K562 (cell line): Measurements from ENCODE around the gene MRNIP. TPM values are rescaled to one million over a fixed set of nuclear protein-coding genes. Genes with fewer than 3 reads are reported as not detected.

Experiments
- CCNT2 ChIP-seq: IDR thresholded peaks from 2 replicates; pipeline ENCODE4 v1.6.1; 2011; ENCODE audit warnings: borderline replicate concordance, low read depth, mild to moderate bottlenecking, moderate library complexity, mixed read lengths, low read length; ENCODE audit not compliant: insufficient read length; ENCODE audit errors: extremely low read depth
- ETV5 ChIP-seq: sonication (generic); formaldehyde crosslinking; IDR thresholded peaks from 2 replicates; pipeline ENCODE4 v1.4.0; 2020; ENCODE audit warnings: low read depth, mild to moderate bottlenecking, missing genetic modification reagents
- HNRNPLL ChIP-seq: fragments of 200-400 bp; formaldehyde crosslinking; IDR thresholded peaks from 2 replicates; pipeline ENCODE4 v1.6.1; 2017; ENCODE audit warnings: low read length, low read depth, mild to moderate bottlenecking; ENCODE audit not compliant: poor library complexity, severe bottlenecking
- MCM3 ChIP-seq: fragments of 450-650 bp; IDR thresholded peaks from 2 replicates; pipeline ENCODE4 v1.6.1; 2016
- NFIC ChIP-seq: fragments of 450-650 bp; IDR thresholded peaks from 2 replicates; pipeline ENCODE4 v1.6.1; 2017; ENCODE audit warnings: mild to moderate bottlenecking, inconsistent platforms
- NR2F6 ChIP-seq: fragments of 450-650 bp; formaldehyde crosslinking; IDR thresholded peaks from 2 replicates; pipeline ENCODE4 v1.4.0; 2020; ENCODE audit warnings: mild to moderate bottlenecking
- PRPF4 ChIP-seq: fragments of 200-400 bp; formaldehyde crosslinking; IDR thresholded peaks from one replicate; pipeline ENCODE4 v1.6.1; 2017; ENCODE audit warnings: low read length, low read depth, mild to moderate bottlenecking; ENCODE audit not compliant: insufficient read depth, poor library complexity, severe bottlenecking
- SAP30 ChIP-seq: fragments of 200-600 bp; sonication (generic); IDR thresholded peaks from 2 replicates; pipeline ENCODE4 v1.6.1; 2012; ENCODE audit warnings: borderline replicate concordance, low read depth, mild to moderate bottlenecking, moderate library complexity, low read length, control low read depth, inconsistent platforms; ENCODE audit not compliant: insufficient read depth, poor library complexity, severe bottlenecking
- SNRNP70 ChIP-seq: fragments of 200-400 bp; formaldehyde crosslinking; optimal IDR thresholded peaks from 2 replicates; pipeline ENCODE3; 2017; ENCODE audit warnings: low read depth, low read length
- TBL1XR1 ChIP-seq, 2 experiments: IDR thresholded peaks; 2 replicates each; pipeline ENCODE4 v1.6.1; 2012; ENCODE audit warnings: improper control_type of control experiment in 2 of 2, low read length in 2 of 2, mild to moderate bottlenecking in 1 of 2
- ZKSCAN3 ChIP-seq: fragments of 250-450 bp; sonication (Bioruptor Pico); IDR thresholded peaks from 2 replicates; pipeline ENCODE4 v1.4.0; 2020
- ZNF282 ChIP-seq: sonication (generic); formaldehyde crosslinking; IDR thresholded peaks from 2 replicates; pipeline ENCODE4 v1.8.1; 2023; ENCODE audit warnings: missing genetic modification reagents
- ZNF696 ChIP-seq: fragments of 250-450 bp; sonication (Bioruptor Pico); conservative IDR thresholded peaks from 2 replicates; pipeline ENCODE4 v1.4.0; 2020; ENCODE audit warnings: mild to moderate bottlenecking, moderate library complexity
- ZNF77 ChIP-seq: fragments of 250-450 bp; sonication (Bioruptor Pico); IDR thresholded peaks from 2 replicates; pipeline ENCODE4 v1.5.0; 2020
- polyA plus RNA-seq, 8 experiments: library from polyadenylated mRNA; depleted of rRNA in 4 of 8; stranded (reverse) in 5 of 8; unstranded in 3 of 8; fragments of >200 nt; fragmentation: Nextera tagmentation in 2 of 8; fragmentation: Illumina TruSeq in 1 of 8; extraction: Ambion mirVana in 2 of 8; extraction: Trizol in 1 of 8; gene quantifications; 2 replicates each; pipeline versions ENCODE4 v1.2.1 to v1.2.3, GENCODE V29; 2011 to 2014; ENCODE audit warnings: inconsistent platforms in 1 of 8, missing spikeins in 1 of 8
- total RNA-seq, 7 experiments: library from RNA; depleted of rRNA in 6 of 7; stranded (reverse); fragments of >200 nt in 6 of 7; fragmentation: Illumina TruSeq in 2 of 7; extraction: Trizol in 2 of 7; gene quantifications; 2 replicates each; pipeline versions ENCODE4 v1.2.1 to v1.2.3, GENCODE V29; 2011 to 2021; ENCODE audit warnings: low replicate concordance in 1 of 7
- TF ChIP-seq, protein P1 (sequence below): sonication (generic); formaldehyde crosslinking; IDR thresholded peaks from 2 replicates; pipeline ENCODE4 v1.8.1; 2023; ENCODE audit warnings: mild to moderate bottlenecking, missing genetic modification reagents
- TF ChIP-seq, protein P2 (sequence below): fragments of 250-450 bp; sonication (Bioruptor Pico); IDR thresholded peaks from 2 replicates; pipeline ENCODE4 v1.5.0; 2020; ENCODE audit warnings: mild to moderate bottlenecking
- TF ChIP-seq, protein P3 (sequence below): sonication (generic); formaldehyde crosslinking; IDR thresholded peaks from 2 replicates; pipeline ENCODE4 v1.8.0; 2022; ENCODE audit warnings: mild to moderate bottlenecking, missing genetic modification reagents, borderline replicate concordance
- TF ChIP-seq, protein P4 (sequence below): fragments of 450-650 bp; IDR thresholded peaks from 2 replicates; pipeline ENCODE4 v1.6.1; 2018; ENCODE audit not compliant: partially characterized antibody

MRNIP gene
- total and polyA plus RNA-seq, 9 of the 15 experiments (the other 6 are each of a cell fraction or from before 2014, with no cell fraction given): 3.6 to 39.0 (median 16.8) TPM

DNA sequence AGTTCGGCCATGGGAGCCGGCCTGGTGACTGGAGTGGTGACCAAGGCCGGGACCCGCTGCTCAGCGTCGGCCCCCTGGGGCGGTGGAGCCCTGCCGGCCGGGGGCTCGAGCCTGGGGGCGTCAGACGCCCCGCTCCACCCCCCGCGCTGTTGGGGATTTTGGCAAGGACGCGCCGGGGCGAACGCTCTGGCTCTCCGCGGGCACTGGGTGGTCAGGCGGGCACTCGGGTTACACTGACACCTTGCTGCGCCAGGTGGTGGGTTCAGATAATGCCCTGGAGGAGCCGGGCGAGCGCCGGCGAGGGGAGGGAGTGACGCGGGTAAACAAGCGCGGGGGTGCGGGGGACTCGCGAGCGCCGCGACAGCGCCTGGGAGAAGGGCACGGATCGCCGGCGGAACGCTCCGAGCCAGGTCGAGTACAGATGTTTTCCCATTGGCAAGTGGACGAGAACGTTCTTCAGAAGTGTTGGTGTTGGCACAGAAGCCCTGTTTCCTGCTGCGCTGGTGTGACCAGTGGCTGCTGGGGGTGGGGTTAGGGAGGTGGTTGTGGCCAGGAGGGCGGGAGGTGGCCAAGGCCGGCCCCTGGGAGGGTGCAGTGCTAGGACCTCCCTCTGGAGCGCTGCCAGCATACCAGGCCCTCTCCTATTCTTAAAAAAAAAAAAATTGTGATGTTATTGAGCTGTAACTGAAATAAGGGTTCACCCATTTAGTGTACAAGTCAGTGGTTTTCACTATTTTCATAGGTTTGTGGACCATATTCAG is 37.1 kb downstream of the MRNIP start (continued):
- TF ChIP-seq SNRNP70 (no peak), ZNF282 (CRISPR knock-in tag) (no peak; the same call in 1 of the 2 replicates), PRPF4 (peak; percentile 31), SAP30 (peak; percentile 20), NR2F6 (CRISPR knock-in tag) (0 out of 2 replicates have a peak, but pooled peaks have one; percentile 8), ZKSCAN3 (CRISPR knock-in tag) (no peak), CCNT2 (peak; percentile 78), ETV5 (CRISPR knock-in tag) (0 out of 2 replicates have a peak, but pooled peaks have one; percentile 5), NFIC (peak; percentile 93), ZNF77 (no peak), MCM3 (no peak), HNRNPLL (peak; percentile 3), ZNF696 (CRISPR knock-in tag) (no peak), TBL1XR1 (IDR thresholded peaks at IDR 0.05; ENCODE audit: low read length in 2 of 2) (peak in 1 of 2 experiments; percentile 33; a peak in 1 of 4 replicates)
- TF ChIP-seq, protein P1, sequence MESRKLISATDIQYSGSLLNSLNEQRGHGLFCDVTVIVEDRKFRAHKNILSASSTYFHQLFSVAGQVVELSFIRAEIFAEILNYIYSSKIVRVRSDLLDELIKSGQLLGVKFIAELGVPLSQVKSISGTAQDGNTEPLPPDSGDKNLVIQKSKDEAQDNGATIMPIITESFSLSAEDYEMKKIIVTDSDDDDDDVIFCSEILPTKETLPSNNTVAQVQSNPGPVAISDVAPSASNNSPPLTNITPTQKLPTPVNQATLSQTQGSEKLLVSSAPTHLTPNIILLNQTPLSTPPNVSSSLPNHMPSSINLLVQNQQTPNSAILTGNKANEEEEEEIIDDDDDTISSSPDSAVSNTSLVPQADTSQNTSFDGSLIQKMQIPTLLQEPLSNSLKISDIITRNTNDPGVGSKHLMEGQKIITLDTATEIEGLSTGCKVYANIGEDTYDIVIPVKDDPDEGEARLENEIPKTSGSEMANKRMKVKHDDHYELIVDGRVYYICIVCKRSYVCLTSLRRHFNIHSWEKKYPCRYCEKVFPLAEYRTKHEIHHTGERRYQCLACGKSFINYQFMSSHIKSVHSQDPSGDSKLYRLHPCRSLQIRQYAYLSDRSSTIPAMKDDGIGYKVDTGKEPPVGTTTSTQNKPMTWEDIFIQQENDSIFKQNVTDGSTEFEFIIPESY (CRISPR knock-in tag): peak; percentile 34; the same call in 1 of the 2 replicates
- TF ChIP-seq, protein P2, sequence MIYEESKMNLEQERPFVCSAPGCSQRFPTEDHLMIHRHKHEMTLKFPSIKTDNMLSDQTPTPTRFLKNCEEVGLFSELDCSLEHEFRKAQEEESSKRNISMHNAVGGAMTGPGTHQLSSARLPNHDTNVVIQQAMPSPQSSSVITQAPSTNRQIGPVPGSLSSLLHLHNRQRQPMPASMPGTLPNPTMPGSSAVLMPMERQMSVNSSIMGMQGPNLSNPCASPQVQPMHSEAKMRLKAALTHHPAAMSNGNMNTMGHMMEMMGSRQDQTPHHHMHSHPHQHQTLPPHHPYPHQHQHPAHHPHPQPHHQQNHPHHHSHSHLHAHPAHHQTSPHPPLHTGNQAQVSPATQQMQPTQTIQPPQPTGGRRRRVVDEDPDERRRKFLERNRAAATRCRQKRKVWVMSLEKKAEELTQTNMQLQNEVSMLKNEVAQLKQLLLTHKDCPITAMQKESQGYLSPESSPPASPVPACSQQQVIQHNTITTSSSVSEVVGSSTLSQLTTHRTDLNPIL (CRISPR knock-in tag): no peak
- TF ChIP-seq, protein P3, sequence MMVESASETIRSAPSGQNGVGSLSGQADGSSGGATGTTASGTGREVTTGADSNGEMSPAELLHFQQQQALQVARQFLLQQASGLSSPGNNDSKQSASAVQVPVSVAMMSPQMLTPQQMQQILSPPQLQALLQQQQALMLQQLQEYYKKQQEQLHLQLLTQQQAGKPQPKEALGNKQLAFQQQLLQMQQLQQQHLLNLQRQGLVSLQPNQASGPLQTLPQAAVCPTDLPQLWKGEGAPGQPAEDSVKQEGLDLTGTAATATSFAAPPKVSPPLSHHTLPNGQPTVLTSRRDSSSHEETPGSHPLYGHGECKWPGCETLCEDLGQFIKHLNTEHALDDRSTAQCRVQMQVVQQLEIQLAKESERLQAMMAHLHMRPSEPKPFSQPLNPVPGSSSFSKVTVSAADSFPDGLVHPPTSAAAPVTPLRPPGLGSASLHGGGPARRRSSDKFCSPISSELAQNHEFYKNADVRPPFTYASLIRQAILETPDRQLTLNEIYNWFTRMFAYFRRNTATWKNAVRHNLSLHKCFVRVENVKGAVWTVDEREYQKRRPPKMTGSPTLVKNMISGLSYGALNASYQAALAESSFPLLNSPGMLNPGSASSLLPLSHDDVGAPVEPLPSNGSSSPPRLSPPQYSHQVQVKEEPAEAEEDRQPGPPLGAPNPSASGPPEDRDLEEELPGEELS (CRISPR knock-in tag): peak; percentile 99
- TF ChIP-seq, protein P4, sequence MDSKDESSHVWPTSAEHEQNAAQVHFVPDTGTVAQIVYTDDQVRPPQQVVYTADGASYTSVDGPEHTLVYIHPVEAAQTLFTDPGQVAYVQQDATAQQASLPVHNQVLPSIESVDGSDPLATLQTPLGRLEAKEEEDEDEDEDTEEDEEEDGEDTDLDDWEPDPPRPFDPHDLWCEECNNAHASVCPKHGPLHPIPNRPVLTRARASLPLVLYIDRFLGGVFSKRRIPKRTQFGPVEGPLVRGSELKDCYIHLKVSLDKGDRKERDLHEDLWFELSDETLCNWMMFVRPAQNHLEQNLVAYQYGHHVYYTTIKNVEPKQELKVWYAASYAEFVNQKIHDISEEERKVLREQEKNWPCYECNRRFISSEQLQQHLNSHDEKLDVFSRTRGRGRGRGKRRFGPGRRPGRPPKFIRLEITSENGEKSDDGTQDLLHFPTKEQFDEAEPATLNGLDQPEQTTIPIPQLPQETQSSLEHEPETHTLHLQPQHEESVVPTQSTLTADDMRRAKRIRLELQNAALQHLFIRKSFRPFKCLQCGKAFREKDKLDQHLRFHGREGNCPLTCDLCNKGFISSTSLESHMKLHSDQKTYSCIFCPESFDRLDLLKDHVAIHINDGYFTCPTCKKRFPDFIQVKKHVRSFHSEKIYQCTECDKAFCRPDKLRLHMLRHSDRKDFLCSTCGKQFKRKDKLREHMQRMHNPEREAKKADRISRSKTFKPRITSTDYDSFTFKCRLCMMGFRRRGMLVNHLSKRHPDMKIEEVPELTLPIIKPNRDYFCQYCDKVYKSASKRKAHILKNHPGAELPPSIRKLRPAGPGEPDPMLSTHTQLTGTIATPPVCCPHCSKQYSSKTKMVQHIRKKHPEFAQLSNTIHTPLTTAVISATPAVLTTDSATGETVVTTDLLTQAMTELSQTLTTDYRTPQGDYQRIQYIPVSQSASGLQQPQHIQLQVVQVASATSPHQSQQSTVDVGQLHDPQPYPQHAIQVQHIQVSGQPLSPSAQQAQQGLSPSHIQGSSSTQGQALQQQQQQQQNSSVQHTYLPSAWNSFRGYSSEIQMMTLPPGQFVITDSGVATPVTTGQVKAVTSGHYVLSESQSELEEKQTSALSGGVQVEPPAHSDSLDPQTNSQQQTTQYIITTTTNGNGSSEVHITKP: peak; percentile 54
